ENCODE data around the gene MAGI2. TPM values are rescaled to one million over a fixed set of nuclear protein-coding genes. Genes with fewer than 3 reads are reported as not detected.

MAGI2 gene
- total RNA-seq, 2 donors from 2014 or later = 0.08 to 0.19 TPM

DNA sequence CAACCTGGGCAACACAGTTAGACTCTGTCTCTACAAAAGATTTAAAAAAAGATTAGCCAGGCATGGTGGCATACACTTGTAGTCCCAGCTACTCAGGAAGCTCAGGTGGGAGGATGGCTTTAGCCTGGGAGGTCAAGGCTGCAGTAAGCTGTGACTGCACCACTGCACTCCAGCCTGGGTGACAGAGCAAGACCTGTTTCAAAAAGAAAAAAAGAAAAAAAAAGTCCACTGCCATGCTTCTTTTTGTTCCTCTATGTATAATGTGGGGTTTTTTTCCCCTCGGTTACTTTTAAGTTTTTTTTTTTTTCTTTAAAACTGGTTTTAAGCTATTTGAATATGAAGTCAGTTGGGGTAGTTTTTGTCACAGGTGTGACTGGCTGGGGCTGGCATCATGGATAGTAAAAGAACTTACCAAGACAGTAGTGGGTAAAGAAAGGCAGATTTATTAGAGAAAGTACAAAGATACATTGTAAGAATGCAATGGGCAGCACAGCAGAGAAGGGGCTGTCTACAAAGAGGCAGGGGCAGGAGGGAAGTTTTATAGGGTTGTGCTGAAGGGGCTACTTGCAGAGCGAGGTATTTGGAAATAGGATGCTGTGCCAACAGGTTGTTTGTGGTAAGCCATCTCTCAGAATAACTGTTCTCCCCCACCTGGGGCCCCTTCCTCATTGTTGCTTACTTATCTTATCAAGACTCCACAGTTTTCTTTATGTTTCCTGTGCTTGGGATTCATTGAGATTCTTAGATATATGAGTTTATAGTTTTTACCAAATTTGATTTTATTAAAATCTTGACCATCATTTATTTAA lies 1477.6 kb downstream of the MAGI2 start:
- Mint-ChIP-seq H3K27ac (no peak overlapping the region), H3K36me3 (no peaks in the 10 kb centered on the region), H3K9me3 (no peaks in the 10 kb centered on the region), H3K4me3 (no peak overlapping the region), H3K4me1 (ENCODE audit: low read depth in 2 of 2) (no peaks in the 10 kb centered on the region), H3K27me3 (peaks cover 0 to 16% of the 10 kb centered on the region in 2 donors)
- DNase-seq (ENCODE audit: low spot score) = no peak
- no peak for ATAC-seq

DNA sequence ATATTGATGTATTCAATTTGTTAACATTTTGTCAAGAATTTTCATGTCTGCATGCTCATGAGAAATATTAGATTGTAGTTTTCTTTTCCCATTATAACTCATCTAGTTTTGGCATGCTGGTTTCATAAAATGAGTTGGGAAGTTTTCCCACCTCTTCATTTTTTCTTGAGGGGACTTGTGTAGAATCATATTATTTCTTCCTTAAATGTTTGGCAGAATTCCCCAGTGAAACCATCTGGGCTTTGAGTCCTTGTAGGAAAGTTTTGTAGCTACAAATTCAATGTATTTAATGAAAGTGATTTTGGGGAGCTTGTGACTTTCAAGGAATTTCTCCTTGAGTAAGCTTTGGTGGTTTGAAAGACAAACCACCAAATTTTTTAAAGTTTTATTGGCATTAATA lies 1481.7 kb downstream of the MAGI2 start:
- peaks cover 0 to 2% of the 10 kb centered on the region in 2 donors for H3K27me3 Mint-ChIP-seq
- DNase-seq (ENCODE audit: low spot score) (no peak), ATAC-seq (no peak)
- H3K4me3 Mint-ChIP-seq = no peak overlapping the region
- H3K4me1 Mint-ChIP-seq (ENCODE audit: low read depth in 2 of 2) = no peaks in the 10 kb centered on the region
- H3K9me3 Mint-ChIP-seq = no peaks in the 10 kb centered on the region
- H3K27ac Mint-ChIP-seq = no peak overlapping the region
- H3K36me3 Mint-ChIP-seq = no peaks in the 10 kb centered on the region

DNA sequence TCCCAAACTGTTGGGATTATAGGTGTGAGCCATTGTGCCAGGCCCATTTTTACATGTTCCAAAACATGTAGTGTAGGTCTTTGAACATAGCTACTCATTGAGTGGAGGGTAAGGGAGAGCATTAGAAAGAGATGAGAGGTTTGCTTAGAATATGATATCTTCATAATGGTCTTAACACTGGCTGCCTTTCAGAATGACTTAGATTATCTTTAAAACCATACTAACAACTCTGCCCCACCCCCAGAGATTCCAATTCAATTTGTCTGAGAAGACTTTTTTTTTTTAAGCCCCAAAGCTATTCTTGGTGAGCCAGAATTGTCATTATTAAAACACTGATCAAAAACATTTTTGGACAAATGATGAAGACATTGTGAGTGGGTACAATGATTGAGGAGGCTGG lies 1486.0 kb downstream of the MAGI2 start:
- ATAC-seq (no peak), DNase-seq (ENCODE audit: low spot score) (no peak)
- Mint-ChIP-seq H3K27me3 (no peaks in the 10 kb centered on the region), H3K4me3 (no peak overlapping the region), H3K4me1 (ENCODE audit: low read depth in 2 of 2) (no peaks in the 10 kb centered on the region), H3K36me3 (no peaks in the 10 kb centered on the region), H3K9me3 (no peaks in the 10 kb centered on the region), H3K27ac (no peak overlapping the region)
